Stimulated activated CD4-positive, alpha-beta T cell treated with anti-CD3 and anti-CD28 coated beads, Interleukin-1b, Interleukin-23, amount 100 ng/mL, for 1 hour (primary cell): ENCODE results near the gene GPR35.
"Not testable (repeated sequence)": the region's sequence is repeated elsewhere in the genome, so short reads cannot be mapped to it uniquely, and the experiment has no call there.

ENCODE experiments used
- DNase-seq, 2 donors: peaks; one replicate each; pipeline ENCODE4 v3.0.0-alpha.2; 2020; ENCODE audit warnings: low read depth in 2 of 2

The GPR35 gene

DNA sequence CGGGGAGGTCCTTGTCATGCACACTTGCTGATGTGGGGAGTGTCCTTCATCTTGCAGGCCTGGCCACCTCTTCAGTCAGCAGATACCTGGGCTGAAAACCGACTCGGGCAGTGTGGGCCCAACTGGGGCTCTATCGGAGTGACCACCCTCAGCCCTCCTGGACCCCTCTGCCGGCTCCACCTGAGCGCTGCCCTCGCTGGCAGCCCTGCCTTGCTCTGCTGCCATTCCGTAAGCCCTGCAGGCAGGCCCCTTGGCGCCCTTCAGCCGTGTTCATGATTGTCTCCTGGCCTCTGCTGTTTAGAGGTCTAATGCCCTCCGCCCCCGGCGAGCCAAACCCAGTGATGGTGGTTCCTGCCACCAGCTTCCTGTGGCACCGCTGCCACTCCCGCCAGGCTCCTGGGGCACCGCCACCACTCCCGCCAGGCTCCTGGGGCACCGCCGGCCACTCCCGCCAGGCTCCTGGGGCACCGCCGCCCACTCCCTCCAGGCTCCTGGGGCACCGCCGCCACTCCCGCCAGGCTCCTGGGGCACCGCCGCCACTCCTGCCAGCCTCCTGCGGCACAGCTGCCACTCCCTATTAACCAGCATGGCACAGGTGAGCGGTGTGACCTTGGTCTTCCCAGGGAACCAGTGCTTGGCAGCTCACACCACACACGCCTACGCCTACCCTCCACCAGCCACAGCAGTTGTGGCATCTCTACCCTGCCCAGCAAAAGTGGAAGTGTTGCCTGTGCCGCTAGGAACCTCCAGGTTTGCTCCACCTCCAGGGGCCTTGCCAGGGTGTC, 22.8 kb upstream of the GPR35 start:
- no peak for DNase-seq

DNA sequence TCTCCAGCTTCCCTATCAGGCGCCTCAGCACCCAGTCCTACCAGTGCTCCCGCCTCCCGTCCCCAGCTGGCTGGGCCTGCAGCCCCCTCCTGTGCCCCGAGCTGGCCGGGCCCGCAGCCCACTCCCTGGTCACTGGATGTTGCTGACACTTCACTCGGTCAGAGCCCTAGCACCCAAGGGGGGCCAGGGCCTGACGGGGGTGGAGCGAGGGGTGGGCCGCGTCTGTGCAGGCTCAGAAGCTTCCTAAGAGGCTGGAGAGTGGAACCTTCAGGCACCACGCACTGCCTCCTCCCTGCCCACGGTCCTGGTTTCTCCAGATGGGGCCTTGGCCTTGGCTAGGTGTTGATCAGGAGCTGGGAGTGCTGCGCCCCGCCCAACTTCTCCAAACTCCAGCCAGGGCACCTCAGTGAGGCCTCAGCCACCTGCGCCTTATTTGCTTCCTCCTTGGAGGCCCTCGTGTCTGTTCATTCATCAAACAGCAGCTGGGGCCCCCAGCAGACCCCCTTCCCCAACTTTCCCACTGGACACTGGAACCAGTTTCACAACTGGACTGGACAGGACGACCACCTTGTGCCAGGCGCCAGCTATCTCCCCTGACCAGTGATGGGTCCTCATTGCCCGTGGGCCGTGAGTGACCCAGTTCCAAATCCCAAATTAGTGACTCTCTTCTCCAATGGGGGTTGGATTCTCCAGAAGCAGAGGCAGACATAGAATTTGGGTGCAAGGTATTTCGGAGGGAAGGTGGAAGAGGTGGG, 22.0 kb upstream of the GPR35 start:
- no peak for DNase-seq

DNA sequence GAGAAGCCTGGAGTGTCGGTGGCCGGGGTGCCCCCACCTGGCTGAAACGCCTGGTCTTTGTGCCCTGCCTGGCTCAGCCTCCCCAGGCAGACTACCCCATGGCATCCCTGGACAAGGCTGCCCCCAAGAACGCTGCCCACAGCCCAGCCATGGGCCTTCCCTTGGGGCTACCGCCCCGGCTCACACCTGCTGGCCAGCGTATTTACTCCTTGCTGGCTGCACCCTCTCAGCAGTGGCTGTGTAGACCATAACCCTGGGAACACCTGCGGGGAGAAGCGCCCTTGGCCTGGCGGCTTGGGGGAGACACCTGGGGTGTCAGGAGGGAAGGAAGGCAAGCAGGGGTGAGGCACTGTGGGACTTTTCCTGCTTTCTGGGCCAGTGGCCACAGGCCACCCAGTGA, 21.4 kb upstream of the GPR35 start:
- no peak for DNase-seq

DNA sequence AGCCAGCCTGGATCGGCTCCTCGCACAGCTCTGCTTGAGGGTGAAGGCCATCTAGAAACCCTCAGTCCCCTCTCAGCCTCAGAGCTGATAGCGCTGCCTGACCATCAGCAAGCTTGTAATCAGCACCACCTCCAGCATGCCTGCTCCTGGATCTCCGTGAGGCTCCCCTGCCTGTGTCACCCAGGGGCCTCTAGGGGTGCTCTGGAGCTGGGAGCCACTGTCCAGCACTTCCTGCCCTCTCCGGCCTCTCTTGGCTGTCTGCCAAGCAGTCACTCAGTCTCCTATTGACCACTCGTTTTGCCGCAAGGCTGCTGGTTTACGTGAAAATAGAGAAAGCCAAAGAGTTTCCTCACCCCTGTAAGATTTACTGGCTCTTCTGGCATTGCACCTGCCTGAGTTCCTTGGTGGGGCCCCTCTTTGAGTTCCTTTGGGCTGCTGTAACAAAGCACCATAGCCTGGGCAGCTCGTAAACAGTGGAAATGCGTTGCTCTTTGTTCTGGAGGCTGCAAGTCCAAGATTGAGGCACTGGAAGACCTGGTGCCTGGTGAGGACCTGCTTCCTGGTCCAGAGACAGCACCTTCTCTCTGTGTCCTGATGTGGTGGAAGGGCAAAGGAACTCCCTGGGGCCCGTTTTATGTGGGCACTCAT, 20.9 kb upstream of the GPR35 start:
- no peak for DNase-seq

DNA sequence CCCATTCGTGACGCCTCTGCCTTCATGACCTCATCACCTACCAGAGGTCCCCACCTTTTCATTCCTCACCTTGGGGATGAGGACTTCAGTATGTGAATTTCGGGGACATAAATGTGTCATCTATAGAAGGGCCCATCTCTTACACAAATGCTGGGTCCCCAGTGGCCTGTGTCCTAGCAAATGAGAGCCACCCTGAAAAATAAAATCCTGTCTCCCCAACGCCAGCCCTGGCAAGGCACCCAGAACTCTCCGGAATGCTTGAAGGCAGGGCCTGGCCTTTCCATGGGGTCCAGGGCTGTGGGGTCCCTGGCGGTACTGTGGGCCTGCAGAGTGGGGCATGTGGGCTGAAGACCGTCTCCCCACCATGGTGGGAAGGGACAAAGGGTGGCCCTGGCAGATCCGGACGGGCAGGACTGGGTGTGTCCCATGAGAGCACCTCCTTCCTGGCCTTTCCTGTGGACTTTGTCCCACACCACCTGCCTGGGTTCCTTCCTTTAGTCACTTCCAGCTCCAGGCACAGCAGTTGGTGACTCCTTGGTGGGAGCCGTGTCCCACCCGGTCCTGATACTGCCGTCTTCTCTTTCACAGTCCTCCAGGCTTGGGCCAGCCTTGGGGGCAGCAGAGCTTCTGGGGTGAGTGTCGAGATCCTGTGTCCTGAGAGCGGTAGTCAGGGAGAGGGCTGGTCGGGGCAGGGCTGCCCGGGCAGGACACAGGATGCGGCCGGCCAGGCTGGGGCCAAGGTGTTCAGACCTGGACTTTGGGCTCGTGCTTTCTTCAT, 20.2 kb upstream of the GPR35 start:
- DNase-seq = no peak

DNA sequence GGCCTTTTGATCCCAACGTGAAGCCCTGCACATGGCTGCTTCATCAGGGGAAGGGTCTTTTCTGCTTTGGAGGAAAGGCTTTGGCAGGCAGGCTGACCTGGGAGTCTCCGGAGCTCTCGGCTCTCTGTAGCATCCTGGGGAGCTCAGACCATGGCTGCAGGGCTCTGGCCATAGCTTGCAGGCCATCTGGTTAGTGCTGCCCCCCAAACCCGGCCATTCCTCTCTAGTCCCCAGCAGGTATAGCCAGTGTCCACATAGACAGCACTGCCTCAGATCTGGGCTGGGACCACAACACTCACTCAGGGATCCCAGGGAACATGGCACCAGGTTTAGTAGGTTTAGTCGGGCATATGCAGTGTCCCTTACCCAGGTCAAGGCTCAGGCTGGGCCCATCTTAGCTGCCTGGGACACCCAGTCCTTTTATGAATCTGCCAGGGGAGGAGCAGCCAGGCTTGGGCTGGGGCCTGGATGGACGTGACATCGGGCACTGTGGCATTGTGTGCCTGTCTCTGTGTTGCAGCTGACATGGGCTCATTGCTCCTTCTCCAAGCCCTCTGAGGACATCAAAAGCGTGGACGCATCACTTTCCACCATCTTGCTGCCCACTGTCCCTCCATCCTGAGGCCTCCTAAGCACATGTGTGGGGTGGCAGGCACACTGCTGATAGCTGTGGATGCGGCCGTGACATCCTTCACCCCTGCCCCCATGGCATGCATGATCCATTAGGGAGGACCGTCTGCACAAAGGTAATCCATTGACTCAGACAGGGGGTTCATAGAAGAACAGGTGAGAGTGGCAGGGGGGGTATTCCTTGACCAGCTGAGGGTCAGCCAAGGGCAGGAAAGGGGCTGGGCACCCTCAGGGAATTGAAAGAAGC, 19.2 kb upstream of the GPR35 start:
- DNase-seq = no peak

DNA sequence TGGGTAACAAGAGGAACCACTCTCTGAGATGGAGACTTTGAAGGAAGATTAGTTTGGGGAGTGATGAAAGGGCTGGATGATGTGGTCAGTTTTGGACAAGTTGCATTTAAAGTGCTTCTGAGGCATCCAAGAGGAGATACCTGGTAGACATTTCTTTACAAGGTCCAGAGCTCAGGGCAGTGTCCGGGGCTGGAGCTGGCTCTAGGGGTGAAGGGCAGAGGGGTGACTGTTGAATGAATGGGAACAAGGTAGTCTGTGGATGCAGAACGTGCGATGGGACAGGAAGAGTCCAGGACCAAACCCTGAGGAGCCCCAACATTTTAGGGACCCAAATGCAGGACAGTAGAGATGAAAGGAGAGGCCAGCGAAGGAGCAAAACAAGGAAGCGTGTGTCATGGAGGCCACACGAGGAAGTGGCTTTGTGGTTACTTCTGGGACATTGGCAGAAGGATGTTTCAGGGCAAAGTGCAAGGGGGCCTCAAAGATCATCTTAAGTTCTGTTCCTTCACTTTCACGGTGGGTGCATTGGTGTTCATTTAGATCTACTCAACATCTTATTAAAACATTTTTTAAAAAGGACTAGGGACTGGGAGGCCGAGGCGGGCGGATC, 13.6 kb upstream of the GPR35 start:
- no peak for DNase-seq

DNA sequence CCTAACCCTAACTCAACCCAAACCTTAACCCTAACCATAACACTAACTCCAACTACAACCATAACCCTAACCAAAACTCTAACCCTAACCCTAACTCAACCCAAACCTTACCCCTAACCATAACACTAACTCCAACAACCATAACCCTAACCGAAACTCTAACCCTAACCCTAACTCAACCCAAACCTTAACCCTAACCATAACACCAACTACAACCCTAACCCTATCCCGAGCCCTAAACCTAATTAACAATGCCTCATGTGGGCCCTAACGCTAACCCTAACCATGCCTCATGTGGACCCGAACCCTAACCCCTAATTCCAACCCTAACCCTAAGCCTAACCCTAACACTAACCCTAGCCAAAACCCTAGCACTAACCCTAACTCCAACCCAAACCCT, 11.5 kb upstream of the GPR35 start:
- no peak for DNase-seq

DNA sequence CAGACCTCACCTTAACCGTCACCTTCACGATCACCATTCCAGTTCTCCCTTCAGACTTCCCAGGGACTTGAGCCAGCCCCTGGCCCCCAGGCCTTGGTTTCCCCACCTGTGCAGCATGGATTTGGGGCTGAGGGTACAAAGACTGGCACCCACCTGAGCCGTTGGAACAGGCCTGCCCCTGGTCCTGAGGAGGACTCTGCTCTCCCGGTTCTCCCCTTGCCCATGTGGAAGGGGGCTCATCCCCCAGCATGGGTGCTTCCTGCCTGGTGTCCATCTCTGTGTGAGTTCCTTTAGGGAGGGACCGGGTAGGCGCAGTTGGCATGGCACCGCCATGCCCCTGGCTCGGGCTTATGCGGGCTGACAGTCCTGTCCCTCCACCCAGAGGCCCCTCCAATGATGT, 10.9 kb upstream of the GPR35 start:
- DNase-seq = no peak

DNA sequence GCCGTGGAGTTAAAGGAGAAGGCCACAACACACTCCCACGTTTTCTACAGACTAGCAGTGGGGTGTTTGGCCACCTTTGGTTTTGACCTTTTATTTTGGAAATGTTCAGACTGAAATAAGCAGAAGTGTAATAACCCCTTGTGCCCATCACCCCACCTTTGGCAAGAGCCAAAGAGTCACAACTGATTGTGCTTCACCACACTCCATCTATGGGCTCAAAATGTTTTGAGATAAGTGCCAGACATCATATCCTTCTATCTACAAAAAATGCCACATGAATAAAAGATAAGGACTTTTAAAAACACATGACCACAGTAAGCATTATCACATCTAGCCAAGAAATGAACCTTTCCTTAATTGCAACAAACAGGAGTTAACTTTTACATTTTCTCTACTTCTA, 9.9 kb upstream of the GPR35 start:
- no peak for DNase-seq

DNA sequence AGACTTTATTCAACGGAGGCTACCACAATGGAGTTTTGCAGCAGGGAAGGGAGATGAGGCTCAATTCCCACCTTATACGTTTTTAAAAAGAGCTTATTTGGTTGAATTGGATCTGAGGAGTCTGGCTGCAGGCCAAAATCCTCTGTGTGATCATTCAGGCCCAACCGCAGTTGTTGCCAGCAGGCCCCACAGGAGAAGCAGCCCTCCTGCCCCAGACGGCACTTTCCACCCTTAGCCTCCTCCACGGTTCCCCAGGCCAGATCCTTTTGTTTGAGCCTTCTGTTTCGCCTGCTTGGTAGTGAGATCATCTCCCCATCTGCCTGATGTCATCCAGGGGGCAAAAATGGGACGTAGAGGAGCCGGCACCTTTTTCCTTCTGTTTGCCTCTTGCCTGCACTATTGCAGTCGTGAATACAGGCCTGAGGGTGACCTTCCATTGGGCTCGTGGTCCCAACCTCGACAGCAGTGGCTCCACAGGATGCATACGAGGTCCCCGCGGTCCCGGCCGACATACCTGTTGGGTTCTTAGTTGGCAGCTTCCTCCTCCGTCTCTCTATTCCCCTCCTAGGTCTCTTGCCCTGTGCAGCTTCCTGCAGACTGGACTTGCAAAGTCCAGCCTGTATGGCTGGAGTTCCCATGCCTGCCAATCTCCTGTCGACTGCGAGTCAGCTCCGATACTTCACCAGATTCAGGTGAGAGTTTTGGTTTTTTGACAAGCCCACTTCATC, 9.3 kb upstream of the GPR35 start:
- DNase-seq = no peak

DNA sequence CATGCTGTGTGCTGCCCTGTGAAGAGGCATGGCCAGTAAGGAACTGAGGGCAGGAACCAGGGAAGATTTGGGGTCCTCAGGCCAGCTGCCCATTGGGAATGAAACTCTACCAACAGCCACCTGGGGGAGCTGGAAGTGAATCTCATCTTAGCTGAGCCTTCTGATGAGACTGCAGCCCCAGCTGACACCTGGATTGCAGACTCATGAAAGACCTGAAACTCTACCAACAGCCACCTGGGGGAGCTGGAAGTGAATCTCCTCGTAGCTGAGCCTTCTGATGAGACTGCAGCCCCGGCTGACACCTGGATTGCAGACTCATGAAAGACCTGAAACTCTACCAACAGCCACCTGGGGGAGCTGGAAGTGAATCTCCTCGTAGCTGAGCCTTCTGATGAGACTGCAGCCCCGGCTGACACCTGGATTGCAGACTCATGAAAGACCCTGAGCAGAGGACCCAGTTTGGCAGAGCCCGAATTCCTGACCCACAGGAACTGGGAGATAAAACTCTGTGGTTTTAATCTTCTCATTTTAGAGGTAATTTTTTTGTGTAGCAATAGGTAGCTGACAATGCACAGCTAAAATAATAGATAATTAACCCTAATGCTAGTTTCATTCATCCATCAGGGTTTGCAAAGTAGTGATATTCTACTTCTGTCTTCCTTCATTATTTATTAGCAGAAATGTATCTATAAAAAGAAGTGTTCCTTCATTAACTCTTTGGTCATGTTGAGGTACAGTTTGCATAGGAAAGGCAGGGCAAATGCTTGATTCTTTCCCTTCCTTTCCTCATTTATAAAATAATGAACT, 8.2 kb upstream of the GPR35 start:
- not testable (repeated sequence) for DNase-seq

DNA sequence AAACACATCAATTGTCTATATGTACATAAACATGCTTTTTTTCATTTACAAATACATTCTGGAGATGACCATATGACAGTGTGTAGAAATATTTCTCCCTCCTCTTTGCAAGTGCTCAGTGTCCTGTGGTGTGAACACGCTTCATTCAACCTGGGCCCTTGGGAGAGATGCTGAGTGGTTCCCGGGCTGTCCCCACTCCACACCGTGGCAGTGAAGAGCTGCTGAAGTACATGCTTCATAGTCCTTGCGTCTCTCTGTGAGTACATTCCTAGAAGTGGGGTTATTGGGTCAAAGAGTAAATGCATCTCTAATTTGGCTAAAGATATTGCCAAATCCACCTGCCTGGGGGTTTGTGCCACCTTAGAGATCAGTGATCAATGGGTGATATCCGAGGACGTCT, 6.5 kb upstream of the GPR35 start:
- DNase-seq = no peak

DNA sequence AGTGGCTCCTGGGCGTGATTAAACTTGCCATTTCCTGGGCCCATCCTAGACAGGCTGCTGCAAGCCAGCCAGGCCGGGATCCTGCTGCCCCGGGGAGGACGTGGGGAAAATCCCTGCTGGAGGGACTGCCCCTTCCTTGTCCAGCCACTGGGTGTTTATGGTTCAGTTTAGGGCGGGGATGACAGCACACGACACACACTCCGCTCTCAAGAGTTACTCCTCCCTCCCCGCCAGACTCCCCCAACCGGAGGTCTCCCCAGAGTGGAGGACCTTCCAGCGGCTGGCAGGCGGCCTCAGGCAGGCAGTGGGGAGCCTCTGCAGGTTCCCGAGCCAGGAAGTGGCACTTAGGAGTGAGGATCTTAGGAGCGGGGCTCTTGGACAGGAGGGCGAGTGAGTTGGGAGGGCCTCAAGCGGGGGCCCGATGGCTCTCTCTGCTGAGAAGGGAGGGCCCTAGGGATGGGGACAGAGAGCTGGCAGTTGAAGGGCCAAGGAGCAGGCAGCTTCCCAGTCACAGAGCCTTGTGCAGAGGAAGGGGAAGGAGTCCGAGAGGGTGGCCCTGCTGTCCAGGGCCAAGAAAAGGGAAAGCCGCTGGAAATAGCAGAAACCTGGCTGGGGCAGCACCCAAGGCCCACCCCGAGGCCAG, 5.7 kb upstream of the GPR35 start:
- DNase-seq = no peak

DNA sequence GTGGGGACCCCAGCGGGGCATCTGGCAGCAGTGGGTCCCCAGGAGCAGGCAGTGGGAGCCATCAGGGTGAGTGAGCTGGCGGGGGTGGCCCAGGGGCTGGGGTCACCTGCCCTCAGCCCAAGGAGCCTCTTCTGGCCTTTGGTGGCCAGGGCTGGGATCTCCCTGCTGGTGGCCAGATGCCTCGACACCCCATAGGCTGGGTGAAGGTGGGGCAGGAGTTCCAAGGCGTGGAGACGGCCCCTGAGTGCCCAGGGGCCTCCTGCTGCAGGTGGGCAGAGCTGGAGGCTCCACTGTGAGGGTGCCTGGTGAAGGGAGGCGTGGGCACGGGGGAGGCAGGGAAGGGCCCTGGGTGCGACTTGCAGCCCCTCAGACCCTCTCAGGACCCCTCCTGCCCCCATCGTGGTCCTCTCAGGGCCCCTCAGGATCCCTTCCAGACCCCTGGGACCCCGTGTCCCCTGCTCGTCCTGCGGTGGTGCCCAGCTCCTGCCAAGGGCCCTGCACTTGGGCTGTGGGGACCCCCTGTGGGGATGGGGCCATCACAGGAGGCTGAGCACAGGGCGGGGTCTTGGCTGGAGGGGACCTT, 5.0 kb upstream of the GPR35 start:
- no peak for DNase-seq

DNA sequence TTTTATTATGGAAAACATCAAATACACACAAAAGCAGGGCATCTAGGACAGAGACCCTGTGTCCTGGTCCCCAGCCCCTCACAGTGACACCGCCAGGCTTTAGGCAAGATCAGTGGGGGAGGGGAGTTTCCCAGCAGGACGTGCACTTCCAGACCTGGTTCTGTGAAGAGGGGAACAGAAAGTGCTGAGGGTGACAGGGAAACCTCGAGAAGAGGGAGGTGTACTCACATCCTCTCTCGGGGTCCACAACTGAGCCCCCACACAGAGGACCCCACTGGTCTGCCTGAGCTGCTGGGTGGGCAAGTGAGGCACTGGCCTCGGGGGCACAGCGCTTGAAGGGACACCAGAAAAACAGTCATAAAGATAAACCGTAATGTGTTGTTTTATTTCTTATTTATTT, 4.4 kb upstream of the GPR35 start:
- no peak for DNase-seq

DNA sequence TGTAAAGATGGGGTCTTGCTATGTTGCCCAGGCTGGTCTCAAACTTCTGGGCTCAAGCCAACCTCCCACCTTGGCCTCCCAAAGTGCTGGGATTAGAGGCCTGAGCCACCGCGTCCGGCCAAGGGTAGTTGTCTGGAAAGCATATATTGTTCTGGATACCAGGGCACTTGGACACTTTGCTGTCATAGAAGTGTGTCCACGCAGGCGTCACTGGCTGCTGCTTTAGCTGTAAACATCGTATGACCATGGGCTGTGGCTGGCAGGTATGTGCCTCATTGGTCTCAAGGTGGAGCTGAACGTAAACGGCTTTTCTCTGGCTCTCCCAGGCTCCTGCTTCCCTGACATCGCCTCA, 3.2 kb upstream of the GPR35 start:
- no peak for DNase-seq

DNA sequence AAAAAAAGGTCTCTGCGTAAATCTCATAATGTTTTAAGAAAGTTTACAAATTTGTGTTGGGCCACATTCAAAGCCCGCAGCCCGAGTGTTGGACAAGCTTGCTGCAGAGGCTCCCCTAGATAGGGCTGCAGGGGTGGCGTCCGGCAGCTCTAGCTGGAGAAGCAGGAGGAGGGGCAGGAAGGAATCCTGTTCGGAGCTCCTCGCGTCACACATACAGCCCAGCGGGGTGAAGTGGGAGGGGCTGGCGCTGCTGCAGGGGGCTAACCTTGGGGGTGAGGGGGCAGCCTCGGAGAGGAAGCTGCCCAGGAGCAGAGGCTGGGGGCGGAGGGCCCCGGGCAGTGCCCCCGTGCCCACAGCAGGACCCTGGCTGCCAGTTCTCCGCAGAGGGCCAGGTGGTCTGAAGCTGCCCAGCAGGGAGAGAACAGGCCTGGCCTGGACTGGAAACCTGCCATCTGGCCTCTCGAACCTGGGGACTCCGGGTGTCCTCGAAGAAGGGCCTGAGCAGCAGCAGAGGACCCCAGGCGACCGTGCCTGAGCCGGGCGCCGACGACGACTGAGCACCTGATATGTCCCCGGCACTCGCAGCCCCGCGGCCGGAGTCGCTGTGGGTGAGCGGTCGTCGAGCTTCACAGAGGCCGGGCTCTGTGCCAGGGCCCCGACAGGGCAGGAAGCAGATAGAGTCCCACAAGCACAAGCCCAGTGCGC, 2.6 kb upstream of the GPR35 start:
- no peak for DNase-seq
